NCI-H2107 (cell line): ENCODE measurements around the gene CAPN9.
"Not testable (repeated sequence)": the region's sequence is repeated elsewhere in the genome, so short reads cannot be mapped to it uniquely, and the experiment has no call there.

ENCODE experiments used
- DNase-seq: peaks from one replicate; lab custom pipeline; 2025; lab: John Stamatoyannopoulos, UW

CAPN9 gene

DNA sequence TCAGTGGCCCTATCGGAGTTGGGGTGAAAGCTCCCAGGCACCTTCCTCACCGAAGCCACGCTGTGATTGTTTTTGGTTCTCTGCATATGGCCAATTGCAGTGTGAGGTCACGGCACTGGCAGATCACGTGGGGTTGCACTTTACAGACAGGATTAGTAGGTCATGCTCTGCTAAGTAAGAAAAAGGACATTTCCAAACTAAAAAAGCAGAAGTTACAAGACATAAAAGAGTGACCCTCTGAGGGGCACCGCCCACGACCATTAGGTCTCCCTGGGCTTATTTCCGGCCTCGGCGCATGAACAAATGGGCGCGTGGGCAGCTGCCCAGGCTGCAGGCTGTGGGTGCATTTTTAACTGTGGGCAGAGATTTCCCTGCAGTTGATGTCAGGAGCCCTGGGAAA, 2.0 kb downstream of the CAPN9 start:
- DNase-seq = no peak

DNA sequence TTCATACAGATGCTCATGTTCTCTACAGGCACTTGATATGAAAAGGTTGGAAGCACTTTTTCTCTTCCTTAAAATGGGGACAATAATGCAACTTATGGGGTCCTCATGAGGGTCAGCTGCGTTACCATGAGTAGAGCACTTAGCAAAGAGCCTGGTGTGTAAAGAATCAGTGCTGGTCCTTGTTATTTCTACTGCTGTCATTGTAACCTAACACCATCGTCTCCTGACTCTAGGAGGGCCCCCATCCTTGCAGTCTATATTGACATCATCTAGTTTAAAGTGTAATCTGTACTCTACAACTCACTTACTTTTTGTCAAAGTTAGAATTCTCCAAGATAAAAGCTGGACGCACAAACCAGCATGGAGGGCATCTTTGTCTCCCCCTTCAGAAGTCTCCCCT, 2.4 kb downstream of the CAPN9 start:
- no peak for DNase-seq

DNA sequence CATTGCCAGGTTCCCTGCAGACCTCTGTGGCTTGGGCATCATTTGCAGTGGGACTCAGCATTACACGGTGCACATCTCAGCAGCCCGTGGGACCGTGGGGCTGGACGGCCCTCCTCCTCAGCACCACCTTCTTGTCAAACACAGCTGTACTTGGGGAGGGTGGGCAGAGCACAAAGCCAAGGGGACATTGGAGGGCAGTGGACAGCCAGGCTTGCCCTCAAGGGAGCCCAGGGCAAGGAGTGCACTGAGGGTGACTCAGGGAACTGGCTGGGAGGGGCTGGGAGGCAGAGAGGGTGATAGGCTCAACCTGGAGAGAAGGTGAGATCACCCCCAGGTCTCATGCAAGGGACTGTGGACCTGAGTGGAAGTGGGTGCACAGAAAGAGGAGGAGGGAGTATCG, 3.4 kb downstream of the CAPN9 start:
- no peak for DNase-seq

DNA sequence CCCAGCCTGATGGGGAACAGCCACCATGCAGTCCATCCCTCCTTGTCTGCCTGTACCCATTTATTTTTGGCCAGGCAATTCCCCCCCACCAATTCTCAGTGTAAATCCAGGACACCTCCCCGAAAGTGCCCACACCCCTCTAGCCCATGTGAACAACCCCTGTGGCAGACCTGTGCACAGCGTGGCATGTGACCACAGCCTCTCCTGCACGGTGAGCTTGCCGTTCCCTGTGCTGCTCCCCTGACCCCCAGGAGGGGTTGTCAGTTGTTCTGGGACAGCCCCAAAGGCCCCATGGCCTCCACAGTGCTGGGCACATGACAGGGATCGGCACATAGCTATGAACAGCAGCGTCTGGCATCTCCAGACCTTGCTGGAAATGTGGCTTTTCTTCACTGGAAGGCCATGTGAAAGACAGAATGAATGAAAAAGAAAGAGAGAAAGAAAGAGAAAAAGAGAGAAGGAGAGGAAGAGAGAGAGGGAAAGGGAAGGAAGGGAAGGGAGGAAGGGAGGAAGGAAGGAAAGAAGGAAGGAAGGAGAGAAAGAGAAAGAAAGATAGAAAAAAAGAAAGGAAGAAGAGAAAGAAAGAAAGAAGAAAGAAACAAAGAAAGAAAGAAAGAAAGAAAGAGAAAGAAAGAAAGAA, 3.9 kb downstream of the CAPN9 start:
- no peak for DNase-seq

DNA sequence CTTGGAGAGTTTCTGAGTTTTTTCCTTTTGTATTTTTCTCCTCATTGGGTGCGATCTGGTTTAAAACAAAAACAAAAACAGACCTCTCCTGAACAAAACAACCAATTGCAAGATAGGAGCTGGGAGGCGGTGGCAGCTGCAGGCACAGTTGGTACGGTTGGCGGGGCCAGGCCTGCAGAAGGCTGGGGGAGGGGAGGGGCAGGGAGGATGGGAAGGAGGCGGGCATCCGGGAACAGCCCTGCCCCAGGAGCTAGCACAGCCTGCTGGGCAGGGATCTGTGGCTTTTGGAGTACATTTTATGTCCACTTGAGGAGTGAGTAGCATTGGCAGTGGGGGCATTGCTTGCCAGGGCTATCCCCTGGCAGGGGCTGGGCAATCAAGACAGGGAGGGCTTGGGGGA, 5.2 kb downstream of the CAPN9 start:
- DNase-seq = peak; percentile 81

DNA sequence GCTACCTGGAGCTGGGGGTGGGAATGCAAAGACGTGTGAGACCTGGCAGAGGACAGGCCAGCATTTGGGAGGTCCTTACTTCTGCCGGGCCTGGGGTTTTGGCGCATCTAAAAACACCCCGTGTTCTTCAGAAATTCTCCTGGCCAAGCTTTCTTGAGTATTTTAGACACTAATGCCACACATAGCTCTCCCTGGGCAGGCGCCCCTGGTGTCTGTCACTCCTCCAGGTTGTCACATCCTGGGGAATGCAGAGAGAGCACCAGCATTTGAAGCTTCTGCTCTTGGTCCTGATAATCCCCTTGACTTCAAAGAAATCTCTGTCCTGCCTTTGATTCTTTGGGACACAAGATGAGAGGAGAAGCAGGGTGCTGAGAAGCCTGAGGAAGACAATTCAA, 6.0 kb downstream of the CAPN9 start:
- no peak for DNase-seq

DNA sequence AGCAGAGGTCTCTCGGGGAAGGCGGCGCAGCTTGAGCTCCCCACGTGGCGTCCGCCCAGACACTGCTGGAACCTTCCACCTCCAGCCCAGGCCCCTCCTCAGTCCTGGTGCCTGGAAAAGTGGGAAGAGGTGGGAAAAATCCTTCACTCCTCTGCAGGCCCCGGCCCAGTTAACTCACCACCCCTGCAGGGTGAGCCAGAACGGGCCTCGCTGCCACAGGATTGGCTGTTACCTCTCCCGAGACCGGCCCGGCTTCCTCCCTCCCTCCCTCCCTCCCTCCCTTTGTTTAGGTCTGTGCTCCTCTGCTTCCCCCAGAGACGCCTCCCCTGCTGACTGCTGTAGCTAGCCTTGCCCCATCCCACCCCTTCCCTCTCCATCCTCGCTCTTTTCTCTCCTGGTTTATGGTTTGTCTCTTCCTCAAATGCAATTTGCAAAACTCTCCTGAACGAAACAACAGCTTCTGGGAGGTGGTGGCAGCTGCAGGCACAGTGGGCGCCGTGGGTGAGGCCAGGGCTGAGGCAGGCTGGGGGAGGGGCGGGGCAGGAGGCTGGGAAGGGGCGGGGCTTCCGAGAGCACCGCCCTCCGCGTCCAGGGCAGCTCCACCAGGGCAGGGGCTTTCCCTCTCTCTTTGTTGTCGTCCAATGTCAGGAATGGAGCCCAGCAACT, 6.5 kb downstream of the CAPN9 start:
- DNase-seq = peak; percentile 69

DNA sequence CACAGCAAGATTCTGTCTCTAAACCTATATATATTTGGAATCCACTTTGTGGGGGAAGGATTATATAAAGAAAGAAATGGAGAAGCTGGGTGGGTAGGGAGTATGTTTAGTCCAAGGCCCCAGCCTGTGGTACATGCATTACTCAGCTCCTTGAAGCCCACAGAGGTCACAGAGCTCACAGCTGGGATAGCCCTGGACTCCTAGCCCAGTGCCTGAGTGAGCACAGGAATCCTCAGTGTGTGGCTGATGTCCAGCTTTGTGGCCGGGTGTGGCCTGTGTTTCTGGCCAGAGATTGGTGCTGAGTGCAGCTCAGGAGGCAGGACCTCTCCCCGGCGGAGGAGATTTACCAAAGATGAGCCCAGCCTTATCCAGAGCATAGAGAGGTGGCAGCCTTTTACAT, 7.6 kb downstream of the CAPN9 start:
- DNase-seq = no peak

DNA sequence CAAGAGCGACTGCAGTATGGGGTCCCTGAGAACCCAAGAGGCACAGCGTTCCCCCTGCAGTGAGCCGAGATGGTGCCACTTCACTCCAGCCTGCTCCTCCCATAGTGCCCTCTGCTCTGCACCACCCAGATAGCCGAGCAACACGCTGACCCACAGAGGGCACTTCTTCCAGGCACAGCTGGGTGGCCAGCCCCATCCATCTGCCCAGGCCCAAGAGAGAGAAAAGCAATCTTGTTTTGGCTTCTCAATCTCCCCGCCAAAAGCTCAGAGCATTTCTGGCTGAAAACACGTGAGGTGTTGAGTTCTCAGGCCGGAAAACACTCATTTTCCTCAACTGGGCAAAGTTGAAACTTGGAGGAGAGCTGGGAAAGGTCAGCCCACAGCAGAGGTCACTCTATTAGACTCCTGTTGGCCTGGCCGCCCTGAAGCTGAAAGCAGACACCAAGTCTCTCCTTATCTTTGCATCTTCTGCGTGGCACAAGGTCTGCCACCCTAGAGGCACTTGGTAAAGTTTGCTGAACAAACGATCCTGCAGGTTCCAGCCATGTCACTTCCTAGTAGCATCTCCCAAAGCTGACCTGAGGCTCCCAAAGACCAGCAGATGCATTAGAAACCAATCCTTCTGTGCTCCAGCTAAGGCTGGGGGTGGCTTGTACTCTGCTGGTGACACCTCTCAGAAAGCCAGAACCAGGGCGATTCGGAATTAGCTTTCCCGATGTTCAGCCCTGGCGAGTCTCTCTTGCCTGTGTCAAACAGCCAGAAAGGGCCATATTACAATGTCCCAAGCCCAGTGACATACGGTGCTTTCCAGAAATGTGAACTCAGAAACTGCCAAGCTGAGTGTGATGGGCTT, 10.9 kb downstream of the CAPN9 start:
- DNase-seq = no peak

DNA sequence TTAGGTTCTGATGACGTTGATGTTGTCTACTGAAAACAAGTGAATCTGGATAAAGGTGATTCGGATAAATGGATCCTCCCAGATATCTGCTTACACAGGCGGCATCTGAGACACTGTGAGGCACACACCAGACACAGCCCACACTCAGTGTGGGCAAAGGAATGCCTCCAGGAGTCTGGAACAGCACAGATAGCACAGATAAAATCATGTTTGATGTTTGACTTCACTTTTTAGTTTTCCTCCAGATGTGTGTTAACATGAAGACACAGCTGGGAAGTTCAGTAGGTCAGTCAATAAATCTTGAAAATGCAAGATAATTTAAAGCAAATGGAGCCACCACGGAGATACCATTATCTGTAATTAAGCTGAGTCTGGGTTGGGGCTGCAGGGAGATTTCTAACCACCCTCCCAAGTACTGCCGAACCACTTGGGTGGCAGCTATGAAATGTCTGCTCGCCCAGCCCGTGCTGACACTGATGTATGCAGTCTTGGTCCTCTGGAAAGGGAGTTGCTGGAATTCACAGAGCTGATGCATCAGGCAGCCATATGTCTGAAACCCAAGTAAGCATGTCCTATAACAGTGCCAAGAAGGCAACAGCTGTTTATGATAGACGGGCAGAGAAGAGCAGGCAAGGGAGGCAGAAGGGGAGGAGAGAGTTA, 11.7 kb downstream of the CAPN9 start:
- no peak for DNase-seq

DNA sequence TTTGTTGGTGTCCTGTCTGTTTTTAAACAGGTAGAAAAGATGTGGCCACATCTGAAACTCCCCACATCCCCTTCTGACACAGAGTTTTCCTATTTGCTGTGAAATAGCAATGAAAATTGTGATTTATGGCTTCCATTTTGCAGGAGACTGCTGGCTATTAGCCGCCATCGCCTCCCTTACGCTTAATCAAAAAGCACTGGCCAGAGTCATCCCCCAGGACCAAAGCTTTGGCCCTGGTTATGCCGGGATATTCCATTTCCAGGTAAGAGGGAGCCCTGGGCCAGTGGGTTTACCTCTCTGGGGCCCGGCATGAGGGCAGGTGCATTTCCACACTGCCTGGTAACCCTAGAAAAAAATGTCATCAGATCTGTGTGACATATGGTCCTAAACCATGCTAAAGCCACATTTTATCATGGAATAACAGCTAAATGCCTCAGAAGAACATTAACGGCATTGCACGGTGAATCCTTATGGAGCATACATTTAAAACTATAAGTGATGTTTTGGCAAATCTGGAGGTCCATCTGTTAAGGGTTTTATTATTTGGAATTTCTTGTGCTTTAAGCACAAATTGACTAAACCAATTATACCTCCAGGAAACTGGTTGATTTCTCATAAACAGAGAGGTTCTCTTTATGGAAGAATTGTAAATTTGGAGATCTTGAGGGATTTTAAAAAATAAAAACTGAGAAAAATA, 12.3 kb downstream of the CAPN9 start:
- DNase-seq = no peak

DNA sequence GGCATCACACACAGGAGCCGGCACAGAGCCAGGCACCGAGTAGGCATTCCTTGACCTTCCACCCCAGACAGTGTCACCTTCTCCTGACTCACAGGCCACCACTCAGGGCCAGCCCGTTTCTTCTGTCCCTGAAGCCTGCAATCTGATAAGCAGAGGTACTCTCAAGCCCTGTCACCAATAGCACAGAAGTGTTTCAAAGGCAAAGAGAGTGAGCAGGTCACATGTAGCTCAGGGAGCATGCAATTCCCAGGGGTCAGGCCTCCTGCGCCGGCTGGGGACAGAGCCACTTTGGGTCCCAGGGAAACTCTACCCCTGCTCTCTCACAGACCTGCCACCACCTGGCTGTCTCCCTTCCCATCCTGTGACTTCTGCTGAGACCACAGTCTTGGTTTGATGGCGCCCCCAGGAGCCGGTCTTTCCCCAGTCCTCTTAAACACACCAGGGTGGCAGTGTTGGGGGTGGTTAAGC, 13.2 kb downstream of the CAPN9 start:
- DNase-seq = peak; percentile 88

DNA sequence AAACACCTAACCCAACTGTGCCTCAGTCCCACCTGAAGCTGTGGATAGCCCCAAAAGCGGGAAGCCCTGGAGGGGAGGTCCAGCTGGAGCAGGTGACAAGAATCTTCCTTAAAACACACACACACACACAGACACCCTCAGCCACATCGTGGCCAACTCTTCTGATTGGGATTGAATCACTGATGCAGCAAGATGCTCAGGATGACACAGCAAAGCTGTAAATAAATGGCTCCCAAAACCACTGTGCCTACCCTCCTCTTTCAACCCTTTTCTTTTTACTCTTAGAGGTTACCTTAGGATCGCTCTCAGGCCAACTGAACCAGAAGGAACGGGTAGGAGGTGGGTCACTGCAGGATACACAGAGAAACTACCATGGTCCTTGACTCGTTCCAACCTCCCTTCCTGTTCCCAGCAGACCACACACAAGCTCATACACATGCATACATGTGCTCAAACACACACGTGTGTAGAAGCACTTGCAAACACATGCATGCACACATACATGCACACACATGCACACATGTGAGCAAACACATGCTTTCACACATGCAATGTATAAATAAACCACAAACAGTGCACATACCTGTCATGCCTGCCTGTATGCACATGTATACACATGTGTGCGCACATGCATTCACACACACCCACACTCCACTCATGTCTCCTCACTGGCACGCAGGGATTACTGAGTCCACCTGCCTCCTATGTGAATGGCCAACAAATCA, 14.4 kb downstream of the CAPN9 start:
- no peak for DNase-seq

DNA sequence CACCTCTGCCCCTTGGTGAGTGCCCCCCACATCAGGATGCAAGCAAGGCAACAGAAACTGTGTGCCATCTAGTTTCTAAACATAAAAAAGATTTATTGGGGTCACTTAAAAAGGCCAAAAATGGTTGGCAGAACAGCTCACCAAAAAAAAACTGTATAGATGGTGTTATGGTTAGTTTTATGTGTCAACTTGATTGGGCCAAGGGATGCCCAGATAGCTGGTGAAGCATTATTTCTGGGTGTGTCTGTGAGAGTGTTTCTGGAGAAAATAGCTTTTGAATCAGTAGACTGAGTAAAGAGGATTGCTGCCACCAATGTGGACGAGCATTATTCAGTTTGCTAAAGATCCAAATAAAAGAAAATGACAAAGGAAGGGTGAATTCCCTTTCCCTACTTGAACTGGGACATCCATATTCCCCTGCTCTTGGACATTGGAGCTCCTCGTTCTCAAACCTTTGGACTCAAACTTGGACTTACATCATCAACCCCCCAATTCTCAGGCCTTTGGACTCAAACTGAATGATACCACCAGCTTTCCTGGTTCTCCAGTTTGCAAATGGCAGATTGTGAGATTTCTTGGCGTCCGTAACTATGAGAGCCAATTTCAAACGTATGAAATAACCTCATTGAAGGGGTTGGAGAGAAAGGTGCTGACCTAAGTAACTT, 16.9 kb downstream of the CAPN9 start:
- no peak for DNase-seq

DNA sequence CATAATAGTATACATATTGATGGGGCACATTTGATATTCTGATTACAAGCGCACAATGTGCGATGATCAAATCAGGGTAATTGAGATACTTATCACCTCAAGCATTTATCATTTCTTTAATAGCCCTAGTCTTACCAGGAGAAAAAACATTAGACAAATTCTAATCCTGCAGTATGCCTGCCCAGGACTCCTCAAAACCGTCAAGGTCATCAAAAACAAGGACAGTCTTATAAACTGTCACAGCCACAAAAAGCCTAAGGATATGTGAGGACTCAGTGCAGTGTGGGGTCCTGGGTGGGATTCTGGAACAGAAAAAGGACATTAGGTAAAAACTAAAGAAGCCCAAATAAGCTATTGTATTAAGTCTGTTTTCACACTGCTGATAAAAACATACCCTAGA, 19.1 kb downstream of the CAPN9 start:
- no peak for DNase-seq

DNA sequence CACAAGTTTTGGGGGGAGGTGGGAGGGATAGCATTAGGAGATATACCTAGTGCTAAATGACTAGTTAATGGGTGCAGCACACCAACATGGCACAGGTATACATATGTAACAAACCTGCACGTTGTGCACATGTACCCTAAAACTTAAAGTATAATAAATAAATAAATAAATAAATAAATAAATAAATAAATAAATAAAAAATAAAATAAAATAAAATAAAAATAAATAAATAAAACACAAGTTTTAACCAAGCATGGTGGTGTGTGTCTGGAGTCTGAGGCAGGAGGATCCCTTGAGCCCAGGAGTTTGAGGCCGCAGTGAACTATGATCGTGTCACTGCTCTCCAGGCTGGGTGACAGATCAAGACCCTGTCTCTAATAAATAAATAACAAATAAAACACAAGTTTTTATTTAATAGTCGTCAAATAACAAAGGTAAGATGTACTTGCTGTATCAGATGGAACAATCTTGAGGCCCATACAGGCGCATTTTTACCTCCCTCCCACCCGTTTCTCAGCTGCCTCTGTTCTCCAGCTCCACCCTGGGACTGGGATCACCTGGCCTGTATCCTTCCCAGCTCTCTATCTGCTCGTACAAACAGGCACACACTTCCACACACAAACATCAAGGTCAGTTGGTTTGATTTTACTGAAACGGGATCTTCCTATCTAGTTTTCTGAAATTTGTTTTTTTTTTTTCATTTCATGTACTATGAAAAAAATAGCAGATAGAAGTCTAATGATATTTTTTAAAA, 20.8 kb downstream of the CAPN9 start:
- not testable (repeated sequence) for DNase-seq

DNA sequence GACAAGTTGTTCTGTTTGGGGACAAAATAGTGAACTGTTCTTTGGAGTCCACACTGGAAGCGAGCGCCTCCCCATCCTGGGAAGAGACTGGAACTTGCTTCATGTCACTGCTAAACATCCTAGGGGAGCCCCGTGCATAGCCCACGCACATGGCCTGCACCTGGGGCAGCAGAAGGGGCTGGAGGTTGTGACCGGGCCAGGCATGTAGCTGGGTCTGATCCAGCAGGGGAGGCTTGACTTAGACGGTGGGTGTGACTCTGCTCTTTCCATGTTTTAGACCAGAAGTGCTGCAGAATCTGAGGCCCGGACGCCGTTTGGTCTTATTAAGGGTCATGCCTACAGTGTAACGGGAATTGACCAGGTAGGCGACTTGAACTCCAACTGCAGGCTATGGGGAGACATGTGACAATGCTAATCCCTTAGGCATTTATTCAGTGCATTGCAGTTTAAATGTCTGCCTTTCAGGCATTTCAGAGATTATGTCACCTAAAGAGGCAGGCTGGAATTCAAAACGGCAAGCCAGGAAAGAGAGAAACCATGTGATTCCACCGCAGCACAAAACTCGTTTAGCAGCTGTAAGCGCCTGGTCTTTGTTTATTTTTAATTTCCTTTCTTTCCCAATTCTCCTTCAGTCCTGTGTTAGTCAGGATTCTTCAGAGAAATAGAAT, 21.8 kb downstream of the CAPN9 start:
- no peak for DNase-seq

DNA sequence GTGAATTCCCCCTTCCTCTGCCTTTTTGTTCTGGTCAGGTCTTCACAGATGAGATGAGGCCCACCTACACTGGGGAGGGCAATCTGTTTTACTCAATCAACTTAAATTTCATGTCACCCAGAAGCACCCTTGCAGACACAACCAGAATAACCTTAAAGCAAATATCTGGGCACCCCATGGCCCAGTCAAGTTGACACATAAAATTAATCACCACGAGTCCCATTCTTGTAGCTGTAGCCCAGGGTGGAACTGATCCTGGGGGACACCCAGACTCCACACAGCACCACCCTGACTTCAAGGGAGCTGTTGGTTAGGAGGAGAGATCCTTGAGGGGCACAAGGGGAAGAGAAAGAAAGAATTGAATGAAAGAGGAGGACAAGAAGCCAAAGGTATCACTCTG, 23.1 kb downstream of the CAPN9 start:
- DNase-seq = no peak

DNA sequence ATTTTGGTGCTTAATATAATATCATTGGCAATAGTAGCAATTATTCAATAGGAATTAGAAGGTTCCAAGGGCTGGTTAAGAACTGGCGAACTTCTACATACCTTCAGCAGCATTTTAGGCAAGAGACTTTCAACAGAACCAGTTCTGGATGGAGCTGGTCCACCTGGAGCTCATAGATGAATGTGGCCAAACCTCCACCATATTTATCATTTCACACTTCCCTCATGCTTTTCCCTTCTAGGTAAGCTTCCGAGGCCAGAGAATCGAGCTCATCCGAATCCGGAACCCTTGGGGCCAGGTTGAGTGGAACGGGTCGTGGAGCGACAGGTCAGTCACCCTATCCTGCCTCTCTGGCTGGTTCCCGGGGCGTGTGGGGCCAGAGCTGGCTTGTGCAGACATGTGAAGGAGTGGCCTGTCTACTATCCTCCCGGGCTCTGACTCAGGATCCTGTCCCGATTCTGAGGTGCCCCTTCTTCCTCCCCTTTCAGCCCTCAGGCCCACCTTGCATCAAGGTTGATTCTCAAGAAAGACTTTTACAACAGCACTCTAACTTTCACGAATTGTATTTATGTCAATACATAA, 24.7 kb downstream of the CAPN9 start:
- DNase-seq = no peak
